ENCODE data around the gene ZNF12.
"Not testable (repeated sequence)": the region's sequence is repeated elsewhere in the genome, so short reads cannot be mapped to it uniquely, and the experiment has no call there.

DNA sequence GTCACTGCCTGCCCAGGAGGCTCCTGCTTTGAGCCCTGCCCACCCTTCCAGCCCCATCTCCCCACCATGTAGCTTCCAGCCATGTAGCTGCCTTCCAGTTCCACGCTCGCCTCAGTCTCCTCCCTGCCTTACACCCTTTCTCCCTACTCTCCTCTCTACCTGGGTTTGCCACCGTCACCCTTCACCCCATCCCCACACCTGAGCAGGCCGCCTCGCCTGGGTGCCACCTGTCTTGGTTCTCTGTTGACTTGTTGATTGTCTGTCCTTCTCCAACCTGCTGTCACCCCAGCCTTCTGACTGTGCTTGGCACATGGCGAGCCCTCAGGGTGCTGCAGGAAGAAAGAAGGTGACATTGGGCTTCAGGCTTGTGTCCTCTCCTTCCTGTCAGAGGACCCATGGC, 43.4 kb upstream of the ZNF12 start:
- TF ChIP-seq, protein P1, sequence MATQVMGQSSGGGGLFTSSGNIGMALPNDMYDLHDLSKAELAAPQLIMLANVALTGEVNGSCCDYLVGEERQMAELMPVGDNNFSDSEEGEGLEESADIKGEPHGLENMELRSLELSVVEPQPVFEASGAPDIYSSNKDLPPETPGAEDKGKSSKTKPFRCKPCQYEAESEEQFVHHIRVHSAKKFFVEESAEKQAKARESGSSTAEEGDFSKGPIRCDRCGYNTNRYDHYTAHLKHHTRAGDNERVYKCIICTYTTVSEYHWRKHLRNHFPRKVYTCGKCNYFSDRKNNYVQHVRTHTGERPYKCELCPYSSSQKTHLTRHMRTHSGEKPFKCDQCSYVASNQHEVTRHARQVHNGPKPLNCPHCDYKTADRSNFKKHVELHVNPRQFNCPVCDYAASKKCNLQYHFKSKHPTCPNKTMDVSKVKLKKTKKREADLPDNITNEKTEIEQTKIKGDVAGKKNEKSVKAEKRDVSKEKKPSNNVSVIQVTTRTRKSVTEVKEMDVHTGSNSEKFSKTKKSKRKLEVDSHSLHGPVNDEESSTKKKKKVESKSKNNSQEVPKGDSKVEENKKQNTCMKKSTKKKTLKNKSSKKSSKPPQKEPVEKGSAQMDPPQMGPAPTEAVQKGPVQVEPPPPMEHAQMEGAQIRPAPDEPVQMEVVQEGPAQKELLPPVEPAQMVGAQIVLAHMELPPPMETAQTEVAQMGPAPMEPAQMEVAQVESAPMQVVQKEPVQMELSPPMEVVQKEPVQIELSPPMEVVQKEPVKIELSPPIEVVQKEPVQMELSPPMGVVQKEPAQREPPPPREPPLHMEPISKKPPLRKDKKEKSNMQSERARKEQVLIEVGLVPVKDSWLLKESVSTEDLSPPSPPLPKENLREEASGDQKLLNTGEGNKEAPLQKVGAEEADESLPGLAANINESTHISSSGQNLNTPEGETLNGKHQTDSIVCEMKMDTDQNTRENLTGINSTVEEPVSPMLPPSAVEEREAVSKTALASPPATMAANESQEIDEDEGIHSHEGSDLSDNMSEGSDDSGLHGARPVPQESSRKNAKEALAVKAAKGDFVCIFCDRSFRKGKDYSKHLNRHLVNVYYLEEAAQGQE (IDR thresholded peaks at IDR 0.05; ENCODE audit: borderline replicate concordance) = not testable (repeated sequence)
- TF ChIP-seq, protein P2, sequence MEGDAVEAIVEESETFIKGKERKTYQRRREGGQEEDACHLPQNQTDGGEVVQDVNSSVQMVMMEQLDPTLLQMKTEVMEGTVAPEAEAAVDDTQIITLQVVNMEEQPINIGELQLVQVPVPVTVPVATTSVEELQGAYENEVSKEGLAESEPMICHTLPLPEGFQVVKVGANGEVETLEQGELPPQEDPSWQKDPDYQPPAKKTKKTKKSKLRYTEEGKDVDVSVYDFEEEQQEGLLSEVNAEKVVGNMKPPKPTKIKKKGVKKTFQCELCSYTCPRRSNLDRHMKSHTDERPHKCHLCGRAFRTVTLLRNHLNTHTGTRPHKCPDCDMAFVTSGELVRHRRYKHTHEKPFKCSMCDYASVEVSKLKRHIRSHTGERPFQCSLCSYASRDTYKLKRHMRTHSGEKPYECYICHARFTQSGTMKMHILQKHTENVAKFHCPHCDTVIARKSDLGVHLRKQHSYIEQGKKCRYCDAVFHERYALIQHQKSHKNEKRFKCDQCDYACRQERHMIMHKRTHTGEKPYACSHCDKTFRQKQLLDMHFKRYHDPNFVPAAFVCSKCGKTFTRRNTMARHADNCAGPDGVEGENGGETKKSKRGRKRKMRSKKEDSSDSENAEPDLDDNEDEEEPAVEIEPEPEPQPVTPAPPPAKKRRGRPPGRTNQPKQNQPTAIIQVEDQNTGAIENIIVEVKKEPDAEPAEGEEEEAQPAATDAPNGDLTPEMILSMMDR (IDR thresholded peaks at IDR 0.05; ENCODE audit: poor library complexity, severe bottlenecking) = not testable (repeated sequence)
- TF ChIP-seq EZH2 (IDR thresholded peaks at IDR 0.05; ENCODE audit: borderline replicate concordance, insufficient read depth, low read length, poor library complexity, severe bottlenecking); TAF1 (IDR thresholded peaks at IDR 0.05; ENCODE audit: low read depth); EP300 (conservative IDR thresholded peaks at IDR 0.05; ENCODE audit: poor library complexity, severe bottlenecking); MXI1 (conservative IDR thresholded peaks at IDR 0.05; ENCODE audit: poor library complexity, severe bottlenecking); POLR2AphosphoS5 (IDR thresholded peaks at IDR 0.05); RAD21 (conservative IDR thresholded peaks at IDR 0.05): not testable (repeated sequence)
